GM18526 (cell line): ENCODE data around the gene AHCYL2.

Experiments
- POLR2A ChIP-seq: IDR thresholded peaks from 3 replicates; pipeline ENCODE4 v1.6.1; 2011; ENCODE audit not compliant: insufficient read length; ENCODE audit errors: extremely low read depth

The AHCYL2 gene

GRCh38 chr7:129225206-129225930, 538 bp downstream of the AHCYL2 start:
- no peak for TF ChIP-seq POLR2A

- no peak for TF ChIP-seq POLR2A
Measured at GRCh38 chr7:129225931-129226572, 1.2 kb downstream of the AHCYL2 start.

GRCh38 chr7:129227646-129228578, 3.1 kb downstream of the AHCYL2 start:
- TF ChIP-seq POLR2A, result no peak

GRCh38 chr7:129228633-129229032, 3.8 kb downstream of the AHCYL2 start:
- TF ChIP-seq POLR2A, result no peak

GRCh38 chr7:129231666-129232065, 6.8 kb downstream of the AHCYL2 start:
- no peak for TF ChIP-seq POLR2A

- no peak for TF ChIP-seq POLR2A
Measured at GRCh38 chr7:129238546-129238945, 13.7 kb downstream of the AHCYL2 start.

GRCh38 chr7:129240119-129240820, 15.4 kb downstream of the AHCYL2 start:
- TF ChIP-seq POLR2A, result no peak

GRCh38 chr7:129244220-129244619, 19.4 kb downstream of the AHCYL2 start:
- TF ChIP-seq POLR2A, result no peak

GRCh38 chr7:129245533-129245932, 20.7 kb downstream of the AHCYL2 start:
- no peak for TF ChIP-seq POLR2A

- TF ChIP-seq POLR2A, result no peak
Measured at GRCh38 chr7:129247087-129247486, 22.3 kb downstream of the AHCYL2 start.

GRCh38 chr7:129252128-129252527, 27.3 kb downstream of the AHCYL2 start:
- no peak for TF ChIP-seq POLR2A

GRCh38 chr7:129255800-129256199, 31.0 kb downstream of the AHCYL2 start:
- no peak for TF ChIP-seq POLR2A

GRCh38 chr7:129256221-129256620, 31.4 kb downstream of the AHCYL2 start:
- no peak for TF ChIP-seq POLR2A

- no peak for TF ChIP-seq POLR2A
Measured at GRCh38 chr7:129257168-129257567, 32.3 kb downstream of the AHCYL2 start.

- TF ChIP-seq POLR2A, result no peak
Measured at GRCh38 chr7:129258649-129259389, 34.0 kb downstream of the AHCYL2 start.

GRCh38 chr7:129262324-129262723, 37.5 kb downstream of the AHCYL2 start:
- no peak for TF ChIP-seq POLR2A
